Measurements from ENCODE around the gene AGBL4.
"Not testable (repeated sequence)": the region's sequence is repeated elsewhere in the genome, so short reads cannot be mapped to it uniquely, and the experiment has no call there.

Gene AGBL4

GRCh38 chr1:48547561-48548220, 1476.1 kb downstream of the AGBL4 start:
- DNase-seq (ENCODE audit: low read depth in 2 of 2): no peak

- DNase-seq (ENCODE audit: low read depth in 2 of 2): no peak
Measured at GRCh38 chr1:48543854-48544253, 1479.9 kb downstream of the AGBL4 start.

GRCh38 chr1:48540587-48540986, 1483.2 kb downstream of the AGBL4 start:
- no peak for DNase-seq (ENCODE audit: low read depth in 2 of 2)

- no peak for DNase-seq (ENCODE audit: low read depth in 2 of 2)
Measured at GRCh38 chr1:48536477-48536876, 1487.3 kb downstream of the AGBL4 start.

GRCh38 chr1:48532976-48533375, 1490.8 kb downstream of the AGBL4 start:
- DNase-seq (ENCODE audit: low read depth in 2 of 2): no peak

- peak in 1 of 2 experiments; percentile 1 for DNase-seq (ENCODE audit: low read depth in 2 of 2)
Measured at GRCh38 chr1:48530727-48531351, 1492.9 kb downstream of the AGBL4 start.

- DNase-seq (ENCODE audit: low read depth in 2 of 2): no peak
Measured at GRCh38 chr1:48527051-48527450, 1496.7 kb downstream of the AGBL4 start.

- DNase-seq (ENCODE audit: low read depth in 2 of 2): peak; percentile 9 to 18
Measured at GRCh38 chr1:48526008-48526710, 1497.6 kb downstream of the AGBL4 start.

GRCh38 chr1:48524892-48525467, 1498.8 kb downstream of the AGBL4 start:
- no peak for DNase-seq (ENCODE audit: low read depth in 2 of 2)

GRCh38 chr1:48523558-48523957, 1500.2 kb downstream of the AGBL4 start:
- DNase-seq (ENCODE audit: low read depth in 2 of 2): no peak

GRCh38 chr1:48519896-48520295, 1503.9 kb downstream of the AGBL4 start:
- DNase-seq (ENCODE audit: low read depth in 2 of 2): not testable (repeated sequence)

- DNase-seq (ENCODE audit: low read depth in 2 of 2): no peak
Measured at GRCh38 chr1:48506870-48507269, 1516.9 kb downstream of the AGBL4 start.

GRCh38 chr1:48500541-48501450, 1523.0 kb downstream of the AGBL4 start:
- no peak for DNase-seq (ENCODE audit: low read depth in 2 of 2)

- no peak for DNase-seq (ENCODE audit: low read depth in 2 of 2)
Measured at GRCh38 chr1:48499211-48499735, 1524.5 kb downstream of the AGBL4 start.

GRCh38 chr1:48498096-48498791, 1525.5 kb downstream of the AGBL4 start:
- peak; percentile 19 to 24 for DNase-seq (ENCODE audit: low read depth in 2 of 2)

GRCh38 chr1:48495911-48496310, 1527.8 kb downstream of the AGBL4 start:
- DNase-seq (ENCODE audit: low read depth in 2 of 2): no peak

- DNase-seq (ENCODE audit: low read depth in 2 of 2): no peak
Measured at GRCh38 chr1:48495166-48495565, 1528.6 kb downstream of the AGBL4 start.

GRCh38 chr1:48493970-48494769, 1529.6 kb downstream of the AGBL4 start:
- DNase-seq (ENCODE audit: low read depth in 2 of 2): peak in 1 of 2 experiments; percentile 32

- no peak for DNase-seq (ENCODE audit: low read depth in 2 of 2)
Measured at GRCh38 chr1:48493041-48493440, 1530.7 kb downstream of the AGBL4 start.

- no peak for DNase-seq (ENCODE audit: low read depth in 2 of 2)
Measured at GRCh38 chr1:48492392-48492791, 1531.4 kb downstream of the AGBL4 start.
